ENCODE measurements around the gene SLC15A1.
A peak's percentile ranks its signal among the peaks of the same experiment; 100 is the strongest.

The SLC15A1 gene

GRCh38 chr13:98738213-98738612 lies 14.3 kb downstream of the SLC15A1 start:
- no peak for TF ChIP-seq CTCF (IDR thresholded peaks at IDR 0.05)
- peaks cover 59% of the 10 kb centered on the region for H3K9me3 Mint-ChIP-seq
- H3K4me3 Mint-ChIP-seq: no peak overlapping the region
- no peak for DNase-seq
- peaks cover 7% of the 10 kb centered on the region for H3K36me3 Mint-ChIP-seq (ENCODE audit: low read depth)
- H3K27ac Mint-ChIP-seq: no peak overlapping the region
- peaks cover 10% of the 10 kb centered on the region for H3K4me1 Mint-ChIP-seq
- peaks cover 6% of the 10 kb centered on the region for H3K27me3 Mint-ChIP-seq (ENCODE audit: low read depth, poor library complexity)

GRCh38 chr13:98731925-98732324 lies 20.5 kb downstream of the SLC15A1 start:
- no peak overlapping the region for H3K4me3 Mint-ChIP-seq
- DNase-seq: no peak
- H3K9me3 Mint-ChIP-seq: peaks cover 38% of the 10 kb centered on the region
- no peak for TF ChIP-seq CTCF (IDR thresholded peaks at IDR 0.05)
- peaks cover 10% of the 10 kb centered on the region for H3K27me3 Mint-ChIP-seq (ENCODE audit: low read depth, poor library complexity)
- H3K4me1 Mint-ChIP-seq: peaks cover 18% of the 10 kb centered on the region
- H3K27ac Mint-ChIP-seq: no peak overlapping the region
- no peaks in the 10 kb centered on the region for H3K36me3 Mint-ChIP-seq (ENCODE audit: low read depth)

GRCh38 chr13:98731038-98731437 lies 21.4 kb downstream of the SLC15A1 start:
- no peak for DNase-seq
- H3K4me3 Mint-ChIP-seq: no peak overlapping the region
- TF ChIP-seq CTCF (IDR thresholded peaks at IDR 0.05): no peak
- H3K36me3 Mint-ChIP-seq (ENCODE audit: low read depth): no peaks in the 10 kb centered on the region
- peak overlapping the region; percentile 51 for H3K27ac Mint-ChIP-seq
- peaks cover 18% of the 10 kb centered on the region for H3K4me1 Mint-ChIP-seq
- peaks cover 10% of the 10 kb centered on the region for H3K27me3 Mint-ChIP-seq (ENCODE audit: low read depth, poor library complexity)
- H3K9me3 Mint-ChIP-seq: peaks cover 34% of the 10 kb centered on the region

GRCh38 chr13:98730441-98730840 lies 22.0 kb downstream of the SLC15A1 start:
- DNase-seq: no peak
- H3K36me3 Mint-ChIP-seq (ENCODE audit: low read depth): no peaks in the 10 kb centered on the region
- peaks cover 28% of the 10 kb centered on the region for H3K9me3 Mint-ChIP-seq
- H3K4me1 Mint-ChIP-seq: peaks cover 18% of the 10 kb centered on the region
- peaks cover 9% of the 10 kb centered on the region for H3K27me3 Mint-ChIP-seq (ENCODE audit: low read depth, poor library complexity)
- no peak for TF ChIP-seq CTCF (IDR thresholded peaks at IDR 0.05)
- H3K27ac Mint-ChIP-seq: no peak overlapping the region
- H3K4me3 Mint-ChIP-seq: no peak overlapping the region

- Mint-ChIP-seq H3K9me3 (peaks cover 22% of the 10 kb centered on the region), H3K27ac (no peak overlapping the region), H3K4me1 (peaks cover 24% of the 10 kb centered on the region), H3K4me3 (no peak overlapping the region), H3K36me3 (ENCODE audit: low read depth) (no peaks in the 10 kb centered on the region), H3K27me3 (ENCODE audit: low read depth, poor library complexity) (peaks cover 6% of the 10 kb centered on the region)
- DNase-seq: no peak
- TF ChIP-seq CTCF (IDR thresholded peaks at IDR 0.05): no peak
Measured at GRCh38 chr13:98729658-98730057, 22.8 kb downstream of the SLC15A1 start.

- H3K4me1 Mint-ChIP-seq: peaks cover 6% of the 10 kb centered on the region
- no peak for TF ChIP-seq CTCF (IDR thresholded peaks at IDR 0.05)
- H3K9me3 Mint-ChIP-seq: no peaks in the 10 kb centered on the region
- H3K27ac Mint-ChIP-seq: no peak overlapping the region
- H3K36me3 Mint-ChIP-seq (ENCODE audit: low read depth): no peaks in the 10 kb centered on the region
- H3K4me3 Mint-ChIP-seq: no peak overlapping the region
- DNase-seq: no peak
- peaks cover 4% of the 10 kb centered on the region for H3K27me3 Mint-ChIP-seq (ENCODE audit: low read depth, poor library complexity)
Measured at GRCh38 chr13:98722958-98723357, 29.5 kb downstream of the SLC15A1 start.

Measured in nephron progenitor cell (in vitro differentiated cells).